Measurements from ENCODE around the gene CHMP4A. TPM values are rescaled to one million over a fixed set of nuclear protein-coding genes. Genes with fewer than 3 reads are reported as not detected.
A peak's percentile ranks its signal among the peaks of the same experiment; 100 is the strongest.

The CHMP4A gene
- total RNA-seq, 4 donors from 2014 or later, result 43.9 to 118 (median 82.1) TPM

- H3K4me1 ChIP-seq, result peaks cover 0 to 70% (median 35%) of the 10 kb centered on the region in 4 donors
Observed at GRCh38 chr14:24235804-24236688, 22.8 kb upstream of the CHMP4A start.

DNA sequence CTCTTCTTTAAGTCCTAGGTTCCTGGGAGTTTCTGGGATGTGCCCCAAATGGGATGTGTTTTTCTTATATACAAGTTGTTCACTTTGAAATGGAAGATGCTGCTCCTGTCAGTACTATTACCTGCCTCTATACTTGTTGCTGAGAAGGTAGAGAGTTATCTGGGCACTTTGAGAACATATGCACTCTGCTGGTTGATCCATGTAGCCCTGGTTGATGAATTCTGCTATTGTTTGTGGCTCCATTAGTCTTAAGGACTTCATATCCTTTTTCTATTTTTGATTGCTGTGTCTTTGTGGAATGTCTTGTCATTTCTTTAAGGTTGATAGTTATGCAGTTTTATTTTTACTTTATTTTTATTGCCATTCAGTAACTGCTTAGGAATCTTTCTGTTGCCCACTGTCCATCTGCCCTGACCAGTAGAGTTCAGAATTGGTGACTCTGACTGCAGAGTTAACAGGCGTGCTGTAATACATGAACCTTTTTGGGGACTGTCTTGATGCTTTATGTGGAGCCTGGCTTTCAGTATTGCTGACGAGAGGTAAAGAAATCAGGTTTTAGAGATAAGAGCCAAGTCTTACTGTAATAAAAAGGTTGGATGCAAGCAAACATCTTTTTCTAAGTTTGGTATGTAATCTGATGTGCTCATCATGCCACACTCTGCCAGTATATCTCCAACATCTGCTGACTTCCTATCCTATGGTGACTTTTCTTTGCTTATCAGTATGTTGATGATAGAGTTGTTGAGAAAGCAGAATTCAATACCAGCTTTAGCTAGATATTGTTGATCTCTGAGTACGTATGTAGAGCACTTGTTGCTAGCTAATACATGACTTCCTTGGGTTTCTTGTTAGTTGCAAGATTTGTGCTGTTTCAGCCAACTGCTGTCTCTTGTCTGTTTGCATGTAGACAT, 21.1 kb upstream of the CHMP4A start:
- TF ChIP-seq EP300 (IDR thresholded peaks at IDR 0.05) (no peak), POLR2A (IDR thresholded peaks at IDR 0.05) (no peak)
- TF ChIP-seq, protein P1, sequence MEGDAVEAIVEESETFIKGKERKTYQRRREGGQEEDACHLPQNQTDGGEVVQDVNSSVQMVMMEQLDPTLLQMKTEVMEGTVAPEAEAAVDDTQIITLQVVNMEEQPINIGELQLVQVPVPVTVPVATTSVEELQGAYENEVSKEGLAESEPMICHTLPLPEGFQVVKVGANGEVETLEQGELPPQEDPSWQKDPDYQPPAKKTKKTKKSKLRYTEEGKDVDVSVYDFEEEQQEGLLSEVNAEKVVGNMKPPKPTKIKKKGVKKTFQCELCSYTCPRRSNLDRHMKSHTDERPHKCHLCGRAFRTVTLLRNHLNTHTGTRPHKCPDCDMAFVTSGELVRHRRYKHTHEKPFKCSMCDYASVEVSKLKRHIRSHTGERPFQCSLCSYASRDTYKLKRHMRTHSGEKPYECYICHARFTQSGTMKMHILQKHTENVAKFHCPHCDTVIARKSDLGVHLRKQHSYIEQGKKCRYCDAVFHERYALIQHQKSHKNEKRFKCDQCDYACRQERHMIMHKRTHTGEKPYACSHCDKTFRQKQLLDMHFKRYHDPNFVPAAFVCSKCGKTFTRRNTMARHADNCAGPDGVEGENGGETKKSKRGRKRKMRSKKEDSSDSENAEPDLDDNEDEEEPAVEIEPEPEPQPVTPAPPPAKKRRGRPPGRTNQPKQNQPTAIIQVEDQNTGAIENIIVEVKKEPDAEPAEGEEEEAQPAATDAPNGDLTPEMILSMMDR (IDR thresholded peaks at IDR 0.05), result no peak
- DNase-seq (ENCODE audit: low spot score in 2 of 2), result no peak
- no peak overlapping the region for H3K4me3 ChIP-seq
- H3K4me1 ChIP-seq, result peaks cover 0 to 58% (median 24%) of the 10 kb centered on the region in 4 donors
- no peaks in the 10 kb centered on the region for H3K27me3 ChIP-seq
- no peaks in the 10 kb centered on the region for H3K9me3 ChIP-seq
- H3K27ac ChIP-seq, result no peak overlapping the region
- 84 to 91% methylated on average over 3 of the region's 3 CpGs for whole genome bisulfite sequencing, 2 donors
- peaks cover 0 to 42% (median 0%) of the 10 kb centered on the region in 3 donors for H3K36me3 ChIP-seq

More at GRCh38 chr14:24235804-24236688, 22.8 kb upstream of the CHMP4A start:
- Histone ChIP-seq H3K9me3 (no peaks in the 10 kb centered on the region), H3K4me3 (no peak overlapping the region), H3K27me3 (no peaks in the 10 kb centered on the region), H3K36me3 (peaks cover 6 to 59% (median 9%) of the 10 kb centered on the region in 3 donors), H3K27ac (no peak overlapping the region)
- DNase-seq (ENCODE audit: low spot score in 2 of 2), result no peak
- TF ChIP-seq EP300 (IDR thresholded peaks at IDR 0.05) (no peak), POLR2A (IDR thresholded peaks at IDR 0.05) (no peak)
- TF ChIP-seq, protein P1 (IDR thresholded peaks at IDR 0.05), result no peak
- 85 to 95% methylated on average over 5 of the region's 5 CpGs for WGBS, 2 donors

DNA sequence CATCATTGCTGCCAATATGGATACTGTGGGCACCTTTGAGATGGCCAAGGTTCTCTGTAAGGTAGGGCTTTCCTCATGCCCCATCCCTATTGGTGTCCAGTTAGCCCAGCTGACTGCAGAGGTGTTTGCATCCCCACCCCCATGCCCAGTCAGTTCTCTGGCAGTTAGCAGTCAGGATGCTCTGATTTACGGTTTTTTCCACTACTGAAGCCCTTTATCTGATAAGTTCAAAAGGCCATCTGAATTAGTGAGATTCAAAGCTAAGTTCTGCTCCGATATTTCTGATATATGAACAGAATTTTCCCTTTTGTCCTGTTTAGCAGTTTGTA, 20.2 kb upstream of the CHMP4A start:
- Histone ChIP-seq H3K27ac (peak overlapping the region; percentile 80 to 94 (median 89)), H3K4me1 (peaks cover 0 to 50% (median 23%) of the 10 kb centered on the region in 4 donors), H3K36me3 (peaks cover 0 to 33% (median 0%) of the 10 kb centered on the region in 3 donors), H3K9me3 (no peaks in the 10 kb centered on the region), H3K27me3 (no peaks in the 10 kb centered on the region), H3K4me3 (peak overlapping the region; percentile 51 to 98 (median 88))
- WGBS, 2 donors, result 63 to 74% methylated on average over 2 of the region's 2 CpGs
- DNase-seq (ENCODE audit: low spot score in 2 of 2), result no peak
- no peak for TF ChIP-seq EP300 (IDR thresholded peaks at IDR 0.05)
- no peak for TF ChIP-seq POLR2A (IDR thresholded peaks at IDR 0.05)
- TF ChIP-seq, protein P1 (IDR thresholded peaks at IDR 0.05), result no peak

DNA sequence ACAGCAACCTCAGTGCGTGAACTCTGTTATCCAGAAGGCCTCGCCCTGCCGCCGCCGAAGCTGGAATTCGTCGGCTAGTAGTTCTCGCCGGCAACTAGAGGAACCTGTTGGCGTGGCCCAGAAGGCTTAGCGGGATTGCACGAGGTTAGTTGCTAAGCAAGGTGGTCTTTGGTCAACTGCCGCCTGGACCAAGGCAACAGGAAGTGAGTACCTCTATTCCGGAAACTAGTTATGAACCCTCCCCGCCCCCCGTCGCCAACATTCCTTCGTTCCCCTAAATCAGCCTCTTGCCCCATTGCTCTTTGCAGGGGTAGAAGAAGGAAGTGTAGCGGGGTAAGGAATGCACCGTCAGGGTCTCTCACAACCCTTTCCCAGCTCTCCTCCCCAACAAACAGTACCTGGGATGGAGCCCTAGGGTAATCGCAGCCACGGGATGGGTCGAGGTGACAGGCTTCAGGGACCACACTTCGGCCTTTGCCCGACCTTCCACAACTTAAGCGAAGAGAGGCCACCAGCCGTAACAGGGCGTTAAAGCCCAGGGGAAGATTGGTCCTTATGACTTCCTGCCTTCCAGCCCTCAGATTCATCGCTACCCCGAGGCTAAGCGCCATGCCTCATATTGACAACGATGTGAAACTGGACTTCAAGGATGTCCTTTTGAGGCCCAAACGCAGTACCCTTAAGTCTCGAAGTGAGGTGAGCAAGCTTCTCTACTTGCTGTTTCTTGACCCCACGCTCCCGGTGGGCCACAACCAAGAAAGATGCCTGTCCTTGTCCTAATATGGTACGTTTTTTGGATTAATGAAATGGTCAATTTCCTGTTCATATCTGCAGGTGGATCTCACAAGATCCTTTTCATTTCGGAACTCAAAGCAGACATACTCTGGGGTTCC, 19.6 kb upstream of the CHMP4A start, which contains the start of gene GMPR2:
TSS of gene GMPR2 (plus strand) at position 285 of the 893 bp plus-strand sequence. CDS start at position 610, 325 bp downstream.
- Histone ChIP-seq H3K4me3 (peak within 1 kb of the TSS; percentile 51 to 98 (median 88)), H3K27me3 (no peaks in the 10 kb centered on the region), H3K9me3 (no peaks in the 10 kb centered on the region), H3K4me1 (peaks cover 0 to 44% (median 23%) of the 10 kb centered on the region in 4 donors), H3K27ac (peak within 1 kb of the TSS; percentile 80 to 94 (median 89)), H3K36me3 (peaks cover 0 to 33% (median 0%) of the 10 kb centered on the region in 3 donors)
- 3 to 7% methylated on average over 26 to 34 of the region's 38 CpGs for WGBS, 2 donors
- no peak for DNase-seq (ENCODE audit: low spot score in 2 of 2)
- TF ChIP-seq POLR2A (IDR thresholded peaks at IDR 0.05) (no peak), EP300 (IDR thresholded peaks at IDR 0.05) (peak in 1 of 2 donors; percentile 4)
- TF ChIP-seq, protein P1 (IDR thresholded peaks at IDR 0.05), result no peak
